ENCODE results near the gene TNNC2.
A peak's percentile ranks its signal among the peaks of the same experiment; 100 is the strongest.
"Not testable (repeated sequence)": the region's sequence is repeated elsewhere in the genome, so short reads cannot be mapped to it uniquely, and the experiment has no call there.

The TNNC2 gene

DNA sequence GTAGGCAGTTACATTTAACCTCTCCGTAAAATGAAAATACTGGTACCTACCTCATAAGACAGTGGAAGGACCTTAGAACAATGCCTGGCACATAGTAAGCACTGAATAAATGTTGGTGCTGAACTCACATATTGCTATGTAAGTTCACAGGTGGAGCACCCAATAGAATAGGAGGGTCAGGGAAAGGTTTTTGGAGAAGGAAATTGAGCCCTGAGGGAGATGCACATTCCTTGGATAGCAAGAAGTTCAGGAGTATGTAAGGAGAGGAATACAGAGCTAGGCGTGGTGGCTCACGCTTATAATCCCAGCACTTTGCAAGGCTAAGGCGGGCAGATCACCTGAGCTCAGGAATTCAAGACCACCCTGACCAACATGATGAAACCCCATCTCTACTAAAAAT is 7.6 kb downstream of the TNNC2 start:
- no peak for DNase-seq (ENCODE audit: low read depth)

- DNase-seq (ENCODE audit: low read depth) = no peak
Measured at GRCh38 chr20:45818239-45818638, 8.9 kb downstream of the TNNC2 start.

DNA sequence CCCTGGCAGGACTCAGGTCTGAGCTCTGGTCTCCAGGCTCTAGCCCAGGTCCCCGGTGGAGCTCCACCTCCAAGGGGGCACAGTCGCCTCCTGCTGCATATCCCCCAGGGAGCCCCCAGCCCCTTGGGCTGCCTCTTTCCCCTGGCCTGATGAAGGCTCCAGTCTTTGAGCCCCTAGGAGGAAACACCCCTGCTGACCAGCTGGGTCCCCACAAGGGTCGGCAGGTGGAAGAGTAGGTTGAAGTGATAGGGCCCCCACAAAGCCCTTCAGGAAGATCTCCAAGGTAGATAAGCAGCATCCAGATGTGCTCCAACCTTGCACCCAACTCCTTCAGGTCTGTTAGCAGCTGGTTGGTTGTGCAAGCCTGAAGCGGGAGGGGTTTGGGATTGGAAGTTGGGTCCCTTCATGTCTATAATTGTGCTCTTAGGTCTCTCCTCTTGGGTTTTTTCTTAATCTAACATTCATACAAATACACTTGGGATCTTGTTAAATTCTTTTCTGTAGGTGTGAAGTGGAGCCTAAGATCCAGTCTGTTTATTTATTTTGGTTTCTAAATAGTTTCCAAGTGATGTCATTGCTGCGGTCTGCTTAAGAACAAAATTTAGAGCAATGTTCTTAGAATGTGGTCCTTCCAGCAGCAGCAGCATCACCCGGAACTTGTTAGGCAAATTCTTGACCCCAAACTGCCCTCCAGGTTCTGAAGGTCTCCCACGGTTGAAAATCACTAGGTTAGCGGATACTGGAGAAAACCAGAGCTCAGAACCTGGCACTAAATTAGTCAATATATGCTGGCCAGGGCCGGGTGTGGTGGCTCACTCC is 9.5 kb downstream of the TNNC2 start:
- DNase-seq (ENCODE audit: low read depth) = no peak

GRCh38 chr20:45816951-45817350 is 10.2 kb downstream of the TNNC2 start:
- no peak for DNase-seq (ENCODE audit: low read depth)

- no peak for DNase-seq (ENCODE audit: low read depth)
Measured at GRCh38 chr20:45814314-45814713, 12.8 kb downstream of the TNNC2 start.

DNA sequence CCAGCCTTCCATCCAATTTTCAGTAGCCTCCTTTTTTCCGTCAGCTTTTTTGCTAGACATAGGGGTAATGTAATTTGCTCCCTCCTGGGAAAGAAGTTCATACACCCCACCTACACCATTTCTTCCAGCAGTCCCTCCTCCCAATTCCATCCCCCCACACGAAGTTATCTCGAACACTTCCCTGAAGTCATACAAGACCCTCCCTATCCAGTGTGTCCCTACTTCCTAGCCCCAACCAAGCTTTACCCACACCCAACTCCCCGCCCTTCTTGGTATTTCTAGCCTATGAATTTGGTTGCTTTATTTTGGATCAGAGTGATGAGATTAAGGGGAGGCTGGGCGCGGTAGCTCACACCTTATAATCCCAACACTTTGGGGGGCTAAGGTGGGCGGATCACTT is 13.6 kb downstream of the TNNC2 start:
- DNase-seq (ENCODE audit: low read depth) = no peak

- no peak for DNase-seq (ENCODE audit: low read depth)
Measured at GRCh38 chr20:45813006-45813340, 14.1 kb downstream of the TNNC2 start.

- peak; percentile 100 for DNase-seq (ENCODE audit: low read depth)
Measured at GRCh38 chr20:45812157-45813005, 14.7 kb downstream of the TNNC2 start, which contains the start of gene UBE2C. Gene UBE2C, plus strand, starts transcription at chr20:45812644. Its CDS starts 52 bp downstream, at chr20:45812696.

DNA sequence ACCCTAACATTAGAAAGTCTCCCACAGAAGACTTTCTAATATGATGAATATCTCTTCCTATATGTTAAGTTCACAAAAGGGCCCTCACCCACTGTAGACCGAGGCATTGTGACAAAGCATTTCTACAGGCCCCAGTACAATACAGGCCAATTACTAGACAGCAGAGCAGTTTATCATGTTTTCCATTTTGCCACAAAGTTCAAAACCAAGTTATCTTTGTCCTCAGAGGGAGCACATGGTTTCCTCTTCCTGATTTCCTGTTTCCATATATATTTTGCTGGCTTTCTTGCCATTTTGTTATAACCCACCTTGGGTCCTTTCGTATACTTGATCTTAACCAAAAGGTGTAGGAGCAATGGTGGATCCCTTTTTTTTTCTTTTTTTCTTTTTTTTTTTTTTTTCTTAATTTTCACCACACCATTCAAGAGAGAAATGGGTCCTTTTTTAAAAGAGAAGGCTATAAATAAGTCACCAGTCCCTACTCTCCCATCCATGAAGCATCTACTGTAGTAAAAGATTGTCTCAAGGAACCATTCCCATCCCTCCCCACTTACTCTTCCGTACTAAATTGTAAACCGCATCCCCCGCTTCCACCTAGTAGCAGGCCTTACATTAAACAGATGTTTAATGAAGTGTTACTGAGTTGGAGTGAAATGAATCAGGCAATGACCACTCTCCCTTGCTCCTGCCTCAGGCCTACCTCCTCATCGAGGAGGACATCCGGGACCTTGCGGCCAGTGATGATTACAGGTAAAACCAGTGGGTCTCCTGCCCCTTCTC is 16.7 kb downstream of the TNNC2 start:
- DNase-seq (ENCODE audit: low read depth) = no peak

DNA sequence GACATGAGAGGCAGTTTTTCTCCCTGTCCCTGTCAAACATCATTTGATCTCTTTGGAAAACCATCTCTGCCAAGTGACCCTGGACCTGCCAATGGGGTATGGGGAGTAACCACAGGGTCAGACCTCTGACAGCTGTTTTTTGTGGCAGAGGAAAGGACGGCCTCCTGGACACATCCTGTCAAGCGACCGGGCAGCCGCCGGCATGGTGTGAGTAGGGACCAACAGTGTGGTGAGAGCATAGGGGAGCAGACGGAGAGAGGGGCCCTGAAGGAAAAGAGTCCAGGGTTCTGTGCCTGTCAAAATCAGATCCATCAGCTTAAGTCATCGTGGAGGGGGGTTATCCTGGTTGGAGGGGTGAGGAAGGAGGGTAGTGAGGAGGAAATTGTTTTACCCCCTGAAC is 25.3 kb downstream of the TNNC2 start:
- DNase-seq (ENCODE audit: low read depth) = no peak

DNA sequence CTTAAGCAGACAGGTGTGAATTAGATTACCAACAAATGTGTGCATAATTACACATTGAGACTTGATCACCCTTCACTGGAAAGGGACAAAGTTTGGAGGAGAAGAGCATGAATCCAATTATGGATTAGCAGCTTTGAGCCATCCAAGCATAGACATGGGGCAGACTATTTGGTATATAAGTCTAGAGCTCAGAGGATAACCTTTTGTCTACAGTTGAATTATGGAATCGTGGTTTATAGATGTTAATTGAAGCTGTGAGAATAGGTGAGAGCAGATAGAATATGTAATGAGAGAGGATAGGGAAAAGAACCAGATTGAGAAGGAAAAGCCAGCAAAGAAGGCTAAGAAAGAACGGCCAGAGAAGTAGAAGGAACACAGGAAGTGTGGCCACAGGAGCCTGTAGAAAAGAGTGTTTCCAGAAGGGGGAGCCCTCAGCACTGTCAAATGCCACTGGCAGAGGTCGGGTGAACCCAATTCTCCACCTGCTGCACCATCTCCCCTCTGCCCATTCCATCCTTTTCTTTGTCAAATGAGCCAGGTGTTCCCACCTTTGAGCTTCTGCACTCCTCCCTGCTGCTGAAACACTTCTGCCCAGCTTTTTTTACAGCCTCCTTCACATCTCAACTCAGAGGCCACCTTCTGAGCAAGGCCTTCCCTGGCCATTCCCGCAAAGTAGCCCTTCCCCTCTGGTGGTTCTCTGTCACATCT is 28.0 kb downstream of the TNNC2 start:
- DNase-seq (ENCODE audit: low read depth) = no peak

GRCh38 chr20:45797955-45798354 is 29.2 kb downstream of the TNNC2 start:
- DNase-seq (ENCODE audit: low read depth) = not testable (repeated sequence)

GRCh38 chr20:45797510-45797909 is 29.6 kb downstream of the TNNC2 start:
- not testable (repeated sequence) for DNase-seq (ENCODE audit: low read depth)

DNA sequence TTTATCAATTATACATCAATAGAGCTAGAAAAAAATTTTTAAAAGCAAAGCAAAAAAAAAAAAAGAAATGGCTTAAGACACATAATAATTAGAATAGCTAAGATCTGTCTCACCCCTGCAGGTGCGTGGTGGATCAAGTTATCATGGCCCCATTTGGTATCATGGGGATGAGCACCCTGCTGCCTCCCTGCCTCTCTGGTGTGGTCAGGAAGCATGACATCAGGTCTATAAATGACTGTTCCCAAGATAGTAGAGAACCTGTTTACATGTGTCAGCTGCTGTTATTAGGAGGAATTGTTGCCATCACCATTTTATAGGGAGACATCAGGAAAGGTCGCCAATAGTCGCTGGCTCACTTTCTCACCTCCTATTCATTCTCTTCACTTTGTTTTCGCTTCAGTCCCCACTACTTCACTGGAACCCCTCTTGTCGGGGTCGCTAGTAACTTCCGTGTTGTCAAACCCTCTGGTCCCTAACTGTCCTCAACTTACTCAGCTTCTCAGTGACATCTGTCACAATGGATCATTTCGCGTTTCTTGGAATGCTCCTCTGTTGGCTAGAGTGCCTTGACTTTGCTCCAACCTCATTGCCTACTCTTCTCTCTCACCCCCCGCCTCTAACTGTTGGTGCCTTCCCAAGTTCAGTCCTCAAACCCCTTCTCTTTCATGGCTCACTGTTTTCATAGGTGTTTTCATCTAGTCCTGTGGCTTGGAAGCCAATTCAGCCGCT is 30.6 kb downstream of the TNNC2 start:
- DNase-seq (ENCODE audit: low read depth) = no peak

DNA sequence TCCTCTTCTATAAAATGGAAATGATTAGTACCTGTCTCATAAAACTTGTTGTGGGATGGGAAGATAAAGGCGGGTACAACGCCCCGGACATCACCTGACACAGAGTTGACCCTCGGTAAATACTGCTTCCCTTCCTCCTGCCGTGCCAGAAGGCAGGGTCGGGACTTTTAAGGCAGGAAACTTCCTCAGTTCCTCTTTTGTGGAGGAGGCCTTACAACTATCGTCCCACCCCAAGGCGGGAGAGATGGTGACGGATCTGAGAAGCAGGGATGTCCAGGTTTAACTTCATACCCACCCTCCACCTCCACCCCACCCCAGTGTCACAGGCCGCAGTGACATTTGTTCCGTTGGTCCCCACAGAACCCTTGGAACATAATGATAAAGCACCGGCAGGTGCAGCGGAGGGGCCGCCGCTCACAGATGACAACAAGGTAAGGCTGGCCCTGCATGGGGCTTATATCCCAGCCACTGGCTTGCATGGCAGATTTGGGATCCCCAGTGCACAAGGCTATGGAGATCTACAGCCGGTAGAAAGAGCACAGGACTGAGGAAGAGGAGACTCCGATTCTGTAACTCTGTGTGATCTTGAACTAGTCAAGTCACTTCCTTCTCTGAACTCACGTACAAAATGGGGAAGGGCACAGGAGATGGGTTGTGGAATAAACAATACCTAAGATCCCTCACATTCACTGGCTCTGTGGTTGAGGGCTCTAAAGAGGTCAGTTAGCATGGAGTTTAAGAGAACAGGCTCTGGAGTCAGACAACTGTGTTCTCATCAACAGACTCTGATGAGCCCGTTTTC is 34.6 kb downstream of the TNNC2 start:
- DNase-seq (ENCODE audit: low read depth) = no peak

- DNase-seq (ENCODE audit: low read depth) = no peak
Measured at GRCh38 chr20:45788351-45788750, 38.8 kb downstream of the TNNC2 start.

GRCh38 chr20:45783656-45784294 is 43.3 kb downstream of the TNNC2 start:
- no peak for DNase-seq (ENCODE audit: low read depth)

DNA sequence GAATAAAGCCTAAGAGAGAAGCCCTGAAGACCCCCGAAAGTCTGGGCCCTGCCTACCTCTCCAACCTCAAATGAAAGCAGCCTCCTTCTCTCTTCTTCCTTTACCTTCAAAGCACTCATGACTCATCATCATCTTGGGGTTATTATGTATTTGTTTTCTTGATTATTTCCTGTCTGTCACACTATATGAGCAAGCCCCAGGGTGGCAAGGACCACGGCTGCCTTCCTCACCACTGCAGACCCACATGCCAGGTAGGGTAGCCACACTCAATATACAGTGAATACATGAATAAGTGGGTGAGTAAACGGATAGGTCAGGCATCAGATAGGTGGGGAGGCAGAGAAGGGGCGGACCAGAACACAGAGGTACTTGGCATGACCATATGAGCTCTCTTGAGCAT is 44.2 kb downstream of the TNNC2 start:
- DNase-seq (ENCODE audit: low read depth) = no peak

GRCh38 chr20:45781391-45781931 is 45.7 kb downstream of the TNNC2 start:
- DNase-seq (ENCODE audit: low read depth) = peak; percentile 100

Data from HS-5 (cell line).